ENCODE measurements around the gene ASAP3. TPM values are rescaled to one million over a fixed set of nuclear protein-coding genes. Genes with fewer than 3 reads are reported as not detected.

ASAP3 gene
- total and polyA plus RNA-seq, 2 of the 13 experiments (the other 11 are each of a cell fraction or from before 2014, with no cell fraction given) = 32.6 to 37.0 TPM

- Histone ChIP-seq H3K27me3 (ENCODE audit: control insufficient read depth in 1 of 2, insufficient read depth in 2 of 2, low read length in 2 of 2) (no peaks in the 10 kb centered on the region), H3K9ac (ENCODE audit: insufficient read depth, low read depth, low read length) (no peak overlapping the region), H3K36me3 (replicated peaks in 1 of 2; ENCODE audit: control insufficient read depth in 1 of 2, insufficient read depth in 2 of 2, low read length in 2 of 2) (no peaks in the 10 kb centered on the region), H3K4me3 (replicated peaks in 1 of 3; ENCODE audit: insufficient read depth in 1 of 3, low read depth in 2 of 3, low read length in 3 of 3) (no peak overlapping the region), H4K20me1 (ENCODE audit: insufficient read depth, low read length) (no peaks in the 10 kb centered on the region), H3K4me2 (ENCODE audit: low read depth, low read length) (peak overlapping the region; percentile 69; the same call in 1 of the 2 replicates), H3K27ac (ENCODE audit: extremely low read length, insufficient read depth, low read length) (peak overlapping the region; percentile 71), H3K9me3 (ENCODE audit: low read length) (no peaks in the 10 kb centered on the region), H3K4me1 (ENCODE audit: insufficient read depth, low read length) (peaks cover 60% of the 10 kb centered on the region), H2AFZ (ENCODE audit: low read length) (no peak overlapping the region), H3K79me2 (ENCODE audit: insufficient read depth, low read length) (peaks cover 54% of the 10 kb centered on the region)
- CTCF ChIA-PET (ENCODE audit: low intra/inter-chr PET ratio, low total read pairs) = no interaction called here
- WGBS (ENCODE audit: low lambda C conversion rate) = 77% methylated on average over 4 of the region's 4 CpGs
- POLR2A ChIA-PET = interaction anchor here (0.9 to 2.2 kb wide), 3 partner anchors 12 to 47 kb away, joined by 3 to 8 read pairs (median 4); partner anchors contain the start of genes ASAP3 and TCEA3
- no peak for DNase-seq (ENCODE audit: low spot score)
- BruUV-seq (replicated peaks) = no TSS peak
- in situ Hi-C loops (cut with HindIII; ENCODE audit: extremely low pct_ligation_motif_present, low pct_unique_long_range_greater_than_20kb) = no loop called here
- intact Hi-C loops (cut with micrococcal nuclease; ENCODE audit: unreplicated experiment) = no loop called here
- peak; percentile 8; the same call in 1 of the 2 replicates for TF ChIP-seq ZNF580 (CRISPR knock-in tag; IDR thresholded peaks at IDR 0.05; ENCODE audit: borderline replicate concordance, low read depth)
- no peak for TF ChIP-seq KAT2B (IDR thresholded peaks at IDR 0.05; ENCODE audit: borderline replicate concordance, low read depth, low read length)
- TF ChIP-seq ZMYM3 (CRISPR knock-in tag; IDR thresholded peaks at IDR 0.05) = peak; percentile 75
- TF ChIP-seq HNRNPK (IDR thresholded peaks at IDR 0.05; ENCODE audit: low read depth, low read length, poor library complexity, severe bottlenecking) = no peak
- peak; percentile 87; the same call in 1 of the 2 replicates for TF ChIP-seq ZNF768 (CRISPR knock-in tag; IDR thresholded peaks at IDR 0.05)
- TF ChIP-seq ATF7-NPFF (CRISPR knock-in tag; IDR thresholded peaks at IDR 0.05; ENCODE audit: low read depth) = no peak
- 0 out of 2 replicates have a peak, but pooled peaks have one; percentile 11 for TF ChIP-seq KDM1A (CRISPR knock-in tag; IDR thresholded peaks at IDR 0.05)
- no peak for ATAC-seq
- FAIRE-seq = no peak
Observed at GRCh38 chr1:23471473-23472075, 12.4 kb downstream of the ASAP3 start.

Data from HepG2 (cell line).